ENCODE results near the gene B4GALT6.

GRCh38 chr18:31585991-31586390, 98.4 kb downstream of the B4GALT6 start:
- no peak for TF ChIP-seq CTCF (IDR thresholded peaks at IDR 0.05; ENCODE audit: poor library complexity, severe bottlenecking)
- TF ChIP-seq SMC3 (conservative IDR thresholded peaks at IDR 0.05; ENCODE audit: poor library complexity), result no peak
- TF ChIP-seq MXI1 (conservative IDR thresholded peaks at IDR 0.05; ENCODE audit: poor library complexity, severe bottlenecking), result no peak
- no peak for TF ChIP-seq REST (IDR thresholded peaks at IDR 0.05; ENCODE audit: borderline replicate concordance)
- no peak for TF ChIP-seq EP300 (conservative IDR thresholded peaks at IDR 0.05; ENCODE audit: poor library complexity, severe bottlenecking)
